HCT116 (cell line): ENCODE results near the gene GOLIM4.

ENCODE experiments used
- CTCF ChIP-seq, 3 experiments: fragments of 200-600 bp in 1 of 3; sonication (generic) in 1 of 3; IDR thresholded peaks in 2 of 3; conservative IDR thresholded peaks in 1 of 3; 2 replicates each; pipeline ENCODE4 v1.5.1; 2012 to 2017; ENCODE audit warnings: low read depth in 2 of 3, low read length in 2 of 3, antibody characterized with exemption in 1 of 3, borderline replicate concordance in 1 of 3, control low read depth in 1 of 3, mild to moderate bottlenecking in 1 of 3, mixed read lengths in 1 of 3, mixed run types in 1 of 3, moderate library complexity in 1 of 3; ENCODE audit not compliant: insufficient read depth in 1 of 3
- EGR1 ChIP-seq: IDR thresholded peaks from 2 replicates; pipeline ENCODE4 v1.6.1; 2012; ENCODE audit warnings: low read depth
- EZH2 ChIP-seq: fragments of 200-600 bp; sonication (generic); IDR thresholded peaks from 2 replicates; pipeline ENCODE4 v1.6.1; 2017; ENCODE audit warnings: antibody characterized with exemption, mixed run types
- FOSL1 ChIP-seq: IDR thresholded peaks from 2 replicates; pipeline ENCODE4 v1.6.1; 2012; ENCODE audit warnings: low read depth
- RAD21 ChIP-seq: IDR thresholded peaks from 2 replicates; pipeline ENCODE4 v1.6.1; 2012; ENCODE audit warnings: low read depth, mild to moderate bottlenecking
- REST ChIP-seq: IDR thresholded peaks from 2 replicates; pipeline ENCODE4 v1.6.1; 2012; ENCODE audit warnings: low read depth
- YY1 ChIP-seq: IDR thresholded peaks from 2 replicates; pipeline ENCODE4 v1.6.1; 2011; ENCODE audit warnings: low read length, low read depth, moderate library complexity, mild to moderate bottlenecking; ENCODE audit not compliant: insufficient replicate concordance; ENCODE audit errors: extremely low read depth

GRCh38 chr3:168088106-168088720 is 7.5 kb downstream of the GOLIM4 start:
- TF ChIP-seq REST = no peak
- no peak for TF ChIP-seq EGR1
- peak in 2 of 3 experiments; percentile 43 to 47; a peak in 3 of 6 replicates for TF ChIP-seq CTCF (IDR thresholded peaks at IDR 0.05 in 2 of 3, conservative IDR thresholded peaks at IDR 0.05 in 1 of 3; ENCODE audit: borderline replicate concordance in 1 of 3, insufficient read depth in 1 of 3, low read depth in 2 of 3, low read length in 2 of 3)
- no peak for TF ChIP-seq EZH2
- TF ChIP-seq FOSL1 = no peak
- TF ChIP-seq YY1 = no peak
- no peak for TF ChIP-seq RAD21
